HEK293 (cell line): ENCODE measurements around the gene TRIM3.

Source experiments
- GLIS1 ChIP-seq: fragments of 450-650 bp; formaldehyde crosslinking; IDR thresholded peaks from 2 replicates; pipeline ENCODE4 v1.5.1; 2016; ENCODE audit warnings: missing biosample characterization, missing genetic modification characterization
- KLF16 ChIP-seq: fragments of 450-650 bp; formaldehyde crosslinking; IDR thresholded peaks from 2 replicates; pipeline ENCODE4 v1.5.1; 2017; ENCODE audit warnings: missing biosample characterization, missing genetic modification characterization
- SP3 ChIP-seq: fragments of 450-650 bp; formaldehyde crosslinking; IDR thresholded peaks from 2 replicates; pipeline ENCODE4 v1.5.1; 2016; ENCODE audit warnings: missing biosample characterization, missing genetic modification characterization
- ZBTB17 ChIP-seq: fragments of 450-650 bp; formaldehyde crosslinking; IDR thresholded peaks from 2 replicates; pipeline ENCODE4 v1.5.1; 2016; ENCODE audit warnings: missing biosample characterization, missing genetic modification characterization
- ZBTB8A ChIP-seq: fragments of 450-650 bp; formaldehyde crosslinking; IDR thresholded peaks from 2 replicates; pipeline ENCODE4 v1.5.1; 2016; ENCODE audit warnings: missing biosample characterization, missing genetic modification characterization
- ZNF138 ChIP-seq: fragments of 450-650 bp; formaldehyde crosslinking; IDR thresholded peaks from 2 replicates; pipeline ENCODE4 v1.5.1; 2016; ENCODE audit warnings: missing biosample characterization, missing genetic modification characterization, borderline replicate concordance
- ZNF175 ChIP-seq: fragments of 450-650 bp; formaldehyde crosslinking; IDR thresholded peaks from 2 replicates; pipeline ENCODE4 v1.5.1; 2016; ENCODE audit warnings: missing biosample characterization, missing genetic modification characterization
- ZNF214 ChIP-seq: fragments of 450-650 bp; formaldehyde crosslinking; IDR thresholded peaks from 2 replicates; pipeline ENCODE4 v1.5.1; 2017; ENCODE audit warnings: missing biosample characterization, mild to moderate bottlenecking, missing genetic modification characterization, borderline replicate concordance
- ZNF596 ChIP-seq: fragments of 450-650 bp; IDR thresholded peaks from 2 replicates; pipeline ENCODE4 v1.5.0; 2018; ENCODE audit warnings: missing biosample characterization, mild to moderate bottlenecking, missing genetic modification characterization, moderate library complexity
- ZNF660 ChIP-seq: fragments of 450-650 bp; IDR thresholded peaks from 2 replicates; pipeline ENCODE4 v1.5.1; 2018; ENCODE audit warnings: missing biosample characterization, mild to moderate bottlenecking, missing genetic modification characterization
- ZNF768 ChIP-seq: fragments of 450-650 bp; formaldehyde crosslinking; IDR thresholded peaks from 2 replicates; pipeline ENCODE4 v1.5.1; 2018; ENCODE audit warnings: missing biosample characterization, mild to moderate bottlenecking, missing genetic modification characterization
- TF ChIP-seq, protein P1 (sequence below): fragments of 450-650 bp; formaldehyde crosslinking; IDR thresholded peaks from 2 replicates; pipeline ENCODE4 v1.5.1; 2016; ENCODE audit warnings: missing biosample characterization, missing genetic modification characterization
- TF ChIP-seq, protein P2 (sequence below): fragments of 450-650 bp; formaldehyde crosslinking; IDR thresholded peaks from 2 replicates; pipeline ENCODE4 v1.5.1; 2016; ENCODE audit warnings: missing biosample characterization, missing genetic modification characterization, borderline replicate concordance
- TF ChIP-seq, protein P3 (sequence below): fragments of 450-650 bp; formaldehyde crosslinking; IDR thresholded peaks from 2 replicates; pipeline ENCODE4 v1.5.1; 2016; ENCODE audit warnings: missing biosample characterization, missing genetic modification characterization
- TF ChIP-seq, protein P4 (sequence below): fragments of 450-650 bp; formaldehyde crosslinking; IDR thresholded peaks from 2 replicates; pipeline ENCODE4 v1.5.1; 2016; ENCODE audit warnings: missing biosample characterization, missing genetic modification characterization
- TF ChIP-seq, protein P5 (sequence below): fragments of 450-650 bp; formaldehyde crosslinking; conservative IDR thresholded peaks from 2 replicates; pipeline ENCODE4 v1.5.1; 2016; ENCODE audit warnings: low read depth, missing biosample characterization, missing genetic modification characterization
- TF ChIP-seq, protein P6 (sequence below): fragments of 450-650 bp; formaldehyde crosslinking; IDR thresholded peaks from 2 replicates; pipeline ENCODE4 v1.5.1; 2017; ENCODE audit warnings: missing biosample characterization, missing genetic modification characterization
- TF ChIP-seq, protein P7 (sequence below): fragments of 450-650 bp; formaldehyde crosslinking; IDR thresholded peaks from 2 replicates; pipeline ENCODE4 v1.5.1; 2017; ENCODE audit warnings: missing biosample characterization, mild to moderate bottlenecking, missing genetic modification characterization, moderate library complexity

The TRIM3 gene

DNA sequence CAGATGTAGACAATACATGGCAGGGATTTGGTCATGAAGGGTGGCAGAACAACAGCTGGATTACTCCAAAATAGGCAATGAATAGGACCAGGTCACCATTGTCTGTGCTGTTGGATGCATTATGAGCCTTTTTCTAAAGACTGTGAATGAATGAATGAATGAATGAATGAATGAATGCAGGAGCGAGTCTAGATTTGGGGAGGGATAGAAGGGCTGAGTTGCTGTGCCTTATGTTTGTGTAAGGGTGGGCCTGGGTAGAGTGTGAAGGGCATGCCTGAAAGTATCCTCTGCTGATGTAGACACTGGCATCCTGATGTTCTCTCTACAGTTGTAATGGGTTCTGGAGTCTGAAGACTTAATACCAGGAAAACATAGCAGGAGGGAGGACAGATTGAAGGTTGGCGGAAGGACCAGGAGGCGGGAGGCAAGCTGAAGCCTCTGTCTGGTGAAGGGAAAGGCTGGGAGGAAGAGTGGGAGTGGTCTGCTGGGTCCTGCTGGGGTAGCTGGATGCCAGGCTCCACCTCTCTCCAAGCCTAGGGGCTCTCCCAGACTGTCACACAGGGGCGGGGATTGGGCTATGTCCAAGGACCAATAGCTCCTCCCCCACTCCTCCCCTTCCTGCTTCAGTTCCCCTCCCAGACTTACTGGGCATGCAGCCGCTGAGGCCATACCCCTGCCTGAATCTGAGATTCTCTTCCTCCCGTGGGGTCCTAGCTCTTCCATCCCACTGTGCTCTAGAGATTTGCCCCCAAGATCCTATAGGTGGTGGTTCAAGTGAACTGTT lies 4.8 kb downstream of the TRIM3 start (continued):
- TF ChIP-seq, protein P1, sequence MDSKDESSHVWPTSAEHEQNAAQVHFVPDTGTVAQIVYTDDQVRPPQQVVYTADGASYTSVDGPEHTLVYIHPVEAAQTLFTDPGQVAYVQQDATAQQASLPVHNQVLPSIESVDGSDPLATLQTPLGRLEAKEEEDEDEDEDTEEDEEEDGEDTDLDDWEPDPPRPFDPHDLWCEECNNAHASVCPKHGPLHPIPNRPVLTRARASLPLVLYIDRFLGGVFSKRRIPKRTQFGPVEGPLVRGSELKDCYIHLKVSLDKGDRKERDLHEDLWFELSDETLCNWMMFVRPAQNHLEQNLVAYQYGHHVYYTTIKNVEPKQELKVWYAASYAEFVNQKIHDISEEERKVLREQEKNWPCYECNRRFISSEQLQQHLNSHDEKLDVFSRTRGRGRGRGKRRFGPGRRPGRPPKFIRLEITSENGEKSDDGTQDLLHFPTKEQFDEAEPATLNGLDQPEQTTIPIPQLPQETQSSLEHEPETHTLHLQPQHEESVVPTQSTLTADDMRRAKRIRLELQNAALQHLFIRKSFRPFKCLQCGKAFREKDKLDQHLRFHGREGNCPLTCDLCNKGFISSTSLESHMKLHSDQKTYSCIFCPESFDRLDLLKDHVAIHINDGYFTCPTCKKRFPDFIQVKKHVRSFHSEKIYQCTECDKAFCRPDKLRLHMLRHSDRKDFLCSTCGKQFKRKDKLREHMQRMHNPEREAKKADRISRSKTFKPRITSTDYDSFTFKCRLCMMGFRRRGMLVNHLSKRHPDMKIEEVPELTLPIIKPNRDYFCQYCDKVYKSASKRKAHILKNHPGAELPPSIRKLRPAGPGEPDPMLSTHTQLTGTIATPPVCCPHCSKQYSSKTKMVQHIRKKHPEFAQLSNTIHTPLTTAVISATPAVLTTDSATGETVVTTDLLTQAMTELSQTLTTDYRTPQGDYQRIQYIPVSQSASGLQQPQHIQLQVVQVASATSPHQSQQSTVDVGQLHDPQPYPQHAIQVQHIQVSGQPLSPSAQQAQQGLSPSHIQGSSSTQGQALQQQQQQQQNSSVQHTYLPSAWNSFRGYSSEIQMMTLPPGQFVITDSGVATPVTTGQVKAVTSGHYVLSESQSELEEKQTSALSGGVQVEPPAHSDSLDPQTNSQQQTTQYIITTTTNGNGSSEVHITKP: peak; percentile 27; the same call in 1 of the 2 replicates
- TF ChIP-seq ZNF175 (tag by site-specific recombination) (no peak), ZNF214 (tag by site-specific recombination) (no peak), GLIS1 (tag by site-specific recombination) (peak; percentile 59), ZNF660 (no peak), KLF16 (no peak), ZNF768 (tag by site-specific recombination) (no peak), ZBTB8A (tag by site-specific recombination) (no peak), ZNF138 (tag by site-specific recombination) (no peak), ZBTB17 (tag by site-specific recombination) (peak; percentile 29), SP3 (tag by site-specific recombination) (peak; percentile 81), ZNF596 (tag by site-specific recombination) (no peak)
- TF ChIP-seq, protein P2, sequence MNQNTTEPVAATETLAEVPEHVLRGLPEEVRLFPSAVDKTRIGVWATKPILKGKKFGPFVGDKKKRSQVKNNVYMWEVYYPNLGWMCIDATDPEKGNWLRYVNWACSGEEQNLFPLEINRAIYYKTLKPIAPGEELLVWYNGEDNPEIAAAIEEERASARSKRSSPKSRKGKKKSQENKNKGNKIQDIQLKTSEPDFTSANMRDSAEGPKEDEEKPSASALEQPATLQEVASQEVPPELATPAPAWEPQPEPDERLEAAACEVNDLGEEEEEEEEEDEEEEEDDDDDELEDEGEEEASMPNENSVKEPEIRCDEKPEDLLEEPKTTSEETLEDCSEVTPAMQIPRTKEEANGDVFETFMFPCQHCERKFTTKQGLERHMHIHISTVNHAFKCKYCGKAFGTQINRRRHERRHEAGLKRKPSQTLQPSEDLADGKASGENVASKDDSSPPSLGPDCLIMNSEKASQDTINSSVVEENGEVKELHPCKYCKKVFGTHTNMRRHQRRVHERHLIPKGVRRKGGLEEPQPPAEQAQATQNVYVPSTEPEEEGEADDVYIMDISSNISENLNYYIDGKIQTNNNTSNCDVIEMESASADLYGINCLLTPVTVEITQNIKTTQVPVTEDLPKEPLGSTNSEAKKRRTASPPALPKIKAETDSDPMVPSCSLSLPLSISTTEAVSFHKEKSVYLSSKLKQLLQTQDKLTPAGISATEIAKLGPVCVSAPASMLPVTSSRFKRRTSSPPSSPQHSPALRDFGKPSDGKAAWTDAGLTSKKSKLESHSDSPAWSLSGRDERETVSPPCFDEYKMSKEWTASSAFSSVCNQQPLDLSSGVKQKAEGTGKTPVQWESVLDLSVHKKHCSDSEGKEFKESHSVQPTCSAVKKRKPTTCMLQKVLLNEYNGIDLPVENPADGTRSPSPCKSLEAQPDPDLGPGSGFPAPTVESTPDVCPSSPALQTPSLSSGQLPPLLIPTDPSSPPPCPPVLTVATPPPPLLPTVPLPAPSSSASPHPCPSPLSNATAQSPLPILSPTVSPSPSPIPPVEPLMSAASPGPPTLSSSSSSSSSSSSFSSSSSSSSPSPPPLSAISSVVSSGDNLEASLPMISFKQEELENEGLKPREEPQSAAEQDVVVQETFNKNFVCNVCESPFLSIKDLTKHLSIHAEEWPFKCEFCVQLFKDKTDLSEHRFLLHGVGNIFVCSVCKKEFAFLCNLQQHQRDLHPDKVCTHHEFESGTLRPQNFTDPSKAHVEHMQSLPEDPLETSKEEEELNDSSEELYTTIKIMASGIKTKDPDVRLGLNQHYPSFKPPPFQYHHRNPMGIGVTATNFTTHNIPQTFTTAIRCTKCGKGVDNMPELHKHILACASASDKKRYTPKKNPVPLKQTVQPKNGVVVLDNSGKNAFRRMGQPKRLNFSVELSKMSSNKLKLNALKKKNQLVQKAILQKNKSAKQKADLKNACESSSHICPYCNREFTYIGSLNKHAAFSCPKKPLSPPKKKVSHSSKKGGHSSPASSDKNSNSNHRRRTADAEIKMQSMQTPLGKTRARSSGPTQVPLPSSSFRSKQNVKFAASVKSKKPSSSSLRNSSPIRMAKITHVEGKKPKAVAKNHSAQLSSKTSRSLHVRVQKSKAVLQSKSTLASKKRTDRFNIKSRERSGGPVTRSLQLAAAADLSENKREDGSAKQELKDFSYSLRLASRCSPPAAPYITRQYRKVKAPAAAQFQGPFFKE (tag by site-specific recombination): no peak
- TF ChIP-seq, protein P3, sequence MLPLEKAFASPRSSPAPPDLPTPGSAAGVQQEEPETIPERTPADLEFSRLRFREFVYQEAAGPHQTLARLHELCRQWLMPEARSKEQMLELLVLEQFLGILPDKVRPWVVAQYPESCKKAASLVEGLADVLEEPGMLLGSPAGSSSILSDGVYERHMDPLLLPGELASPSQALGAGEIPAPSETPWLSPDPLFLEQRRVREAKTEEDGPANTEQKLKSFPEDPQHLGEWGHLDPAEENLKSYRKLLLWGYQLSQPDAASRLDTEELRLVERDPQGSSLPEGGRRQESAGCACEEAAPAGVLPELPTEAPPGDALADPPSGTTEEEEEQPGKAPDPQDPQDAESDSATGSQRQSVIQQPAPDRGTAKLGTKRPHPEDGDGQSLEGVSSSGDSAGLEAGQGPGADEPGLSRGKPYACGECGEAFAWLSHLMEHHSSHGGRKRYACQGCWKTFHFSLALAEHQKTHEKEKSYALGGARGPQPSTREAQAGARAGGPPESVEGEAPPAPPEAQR: no peak
- TF ChIP-seq, protein P4, sequence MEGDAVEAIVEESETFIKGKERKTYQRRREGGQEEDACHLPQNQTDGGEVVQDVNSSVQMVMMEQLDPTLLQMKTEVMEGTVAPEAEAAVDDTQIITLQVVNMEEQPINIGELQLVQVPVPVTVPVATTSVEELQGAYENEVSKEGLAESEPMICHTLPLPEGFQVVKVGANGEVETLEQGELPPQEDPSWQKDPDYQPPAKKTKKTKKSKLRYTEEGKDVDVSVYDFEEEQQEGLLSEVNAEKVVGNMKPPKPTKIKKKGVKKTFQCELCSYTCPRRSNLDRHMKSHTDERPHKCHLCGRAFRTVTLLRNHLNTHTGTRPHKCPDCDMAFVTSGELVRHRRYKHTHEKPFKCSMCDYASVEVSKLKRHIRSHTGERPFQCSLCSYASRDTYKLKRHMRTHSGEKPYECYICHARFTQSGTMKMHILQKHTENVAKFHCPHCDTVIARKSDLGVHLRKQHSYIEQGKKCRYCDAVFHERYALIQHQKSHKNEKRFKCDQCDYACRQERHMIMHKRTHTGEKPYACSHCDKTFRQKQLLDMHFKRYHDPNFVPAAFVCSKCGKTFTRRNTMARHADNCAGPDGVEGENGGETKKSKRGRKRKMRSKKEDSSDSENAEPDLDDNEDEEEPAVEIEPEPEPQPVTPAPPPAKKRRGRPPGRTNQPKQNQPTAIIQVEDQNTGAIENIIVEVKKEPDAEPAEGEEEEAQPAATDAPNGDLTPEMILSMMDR: no peak
- TF ChIP-seq, protein P5, sequence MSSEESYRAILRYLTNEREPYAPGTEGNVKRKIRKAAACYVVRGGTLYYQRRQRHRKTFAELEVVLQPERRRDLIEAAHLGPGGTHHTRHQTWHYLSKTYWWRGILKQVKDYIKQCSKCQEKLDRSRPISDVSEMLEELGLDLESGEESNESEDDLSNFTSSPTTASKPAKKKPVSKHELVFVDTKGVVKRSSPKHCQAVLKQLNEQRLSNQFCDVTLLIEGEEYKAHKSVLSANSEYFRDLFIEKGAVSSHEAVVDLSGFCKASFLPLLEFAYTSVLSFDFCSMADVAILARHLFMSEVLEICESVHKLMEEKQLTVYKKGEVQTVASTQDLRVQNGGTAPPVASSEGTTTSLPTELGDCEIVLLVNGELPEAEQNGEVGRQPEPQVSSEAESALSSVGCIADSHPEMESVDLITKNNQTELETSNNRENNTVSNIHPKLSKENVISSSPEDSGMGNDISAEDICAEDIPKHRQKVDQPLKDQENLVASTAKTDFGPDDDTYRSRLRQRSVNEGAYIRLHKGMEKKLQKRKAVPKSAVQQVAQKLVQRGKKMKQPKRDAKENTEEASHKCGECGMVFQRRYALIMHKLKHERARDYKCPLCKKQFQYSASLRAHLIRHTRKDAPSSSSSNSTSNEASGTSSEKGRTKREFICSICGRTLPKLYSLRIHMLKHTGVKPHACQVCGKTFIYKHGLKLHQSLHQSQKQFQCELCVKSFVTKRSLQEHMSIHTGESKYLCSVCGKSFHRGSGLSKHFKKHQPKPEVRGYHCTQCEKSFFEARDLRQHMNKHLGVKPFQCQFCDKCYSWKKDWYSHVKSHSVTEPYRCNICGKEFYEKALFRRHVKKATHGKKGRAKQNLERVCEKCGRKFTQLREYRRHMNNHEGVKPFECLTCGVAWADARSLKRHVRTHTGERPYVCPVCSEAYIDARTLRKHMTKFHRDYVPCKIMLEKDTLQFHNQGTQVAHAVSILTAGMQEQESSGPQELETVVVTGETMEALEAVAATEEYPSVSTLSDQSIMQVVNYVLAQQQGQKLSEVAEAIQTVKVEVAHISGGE (tag by site-specific recombination): peak; percentile 42; the same call in 1 of the 2 replicates
- TF ChIP-seq, protein P6, sequence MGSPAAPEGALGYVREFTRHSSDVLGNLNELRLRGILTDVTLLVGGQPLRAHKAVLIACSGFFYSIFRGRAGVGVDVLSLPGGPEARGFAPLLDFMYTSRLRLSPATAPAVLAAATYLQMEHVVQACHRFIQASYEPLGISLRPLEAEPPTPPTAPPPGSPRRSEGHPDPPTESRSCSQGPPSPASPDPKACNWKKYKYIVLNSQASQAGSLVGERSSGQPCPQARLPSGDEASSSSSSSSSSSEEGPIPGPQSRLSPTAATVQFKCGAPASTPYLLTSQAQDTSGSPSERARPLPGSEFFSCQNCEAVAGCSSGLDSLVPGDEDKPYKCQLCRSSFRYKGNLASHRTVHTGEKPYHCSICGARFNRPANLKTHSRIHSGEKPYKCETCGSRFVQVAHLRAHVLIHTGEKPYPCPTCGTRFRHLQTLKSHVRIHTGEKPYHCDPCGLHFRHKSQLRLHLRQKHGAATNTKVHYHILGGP (tag by site-specific recombination): no peak
- TF ChIP-seq, protein P7, sequence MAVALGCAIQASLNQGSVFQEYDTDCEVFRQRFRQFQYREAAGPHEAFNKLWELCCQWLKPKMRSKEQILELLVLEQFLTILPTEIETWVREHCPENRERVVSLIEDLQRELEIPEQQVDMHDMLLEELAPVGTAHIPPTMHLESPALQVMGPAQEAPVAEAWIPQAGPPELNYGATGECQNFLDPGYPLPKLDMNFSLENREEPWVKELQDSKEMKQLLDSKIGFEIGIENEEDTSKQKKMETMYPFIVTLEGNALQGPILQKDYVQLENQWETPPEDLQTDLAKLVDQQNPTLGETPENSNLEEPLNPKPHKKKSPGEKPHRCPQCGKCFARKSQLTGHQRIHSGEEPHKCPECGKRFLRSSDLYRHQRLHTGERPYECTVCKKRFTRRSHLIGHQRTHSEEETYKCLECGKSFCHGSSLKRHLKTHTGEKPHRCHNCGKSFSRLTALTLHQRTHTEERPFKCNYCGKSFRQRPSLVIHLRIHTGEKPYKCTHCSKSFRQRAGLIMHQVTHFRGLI (tag by site-specific recombination): no peak
